GM23338 (cell line): ENCODE data around the gene NEK2. TPM values are rescaled to one million over a fixed set of nuclear protein-coding genes. Genes with fewer than 3 reads are reported as not detected.

Experiments used
- CREB1 ChIP-seq: fragments of 250-450 bp; sonication (Bioruptor Pico); IDR thresholded peaks from 2 replicates; pipeline ENCODE4 v1.5.0; 2020; ENCODE audit warnings: low read depth, mild to moderate bottlenecking, moderate library complexity
- EZH2 ChIP-seq: fragments of 200-600 bp; sonication (generic); IDR thresholded peaks from one replicate; pipeline ENCODE4 v1.8.0; 2017; ENCODE audit warnings: antibody characterized with exemption, mild to moderate bottlenecking, low read depth; ENCODE audit not compliant: unreplicated experiment
- EZH2phosphoT487 ChIP-seq: fragments of 200-600 bp; sonication (generic); IDR thresholded peaks from one replicate; pipeline ENCODE4 v1.8.1; 2018; ENCODE audit warnings: antibody characterized with exemption; ENCODE audit not compliant: unreplicated experiment
- JUNB ChIP-seq: IDR thresholded peaks from one replicate; pipeline ENCODE4 v1.6.1; 2016; ENCODE audit warnings: antibody characterized with exemption; ENCODE audit not compliant: unreplicated experiment
- POLR2AphosphoS5 ChIP-seq: IDR thresholded peaks from 2 replicates; pipeline ENCODE4 v1.6.1; 2016; ENCODE audit warnings: antibody characterized with exemption, low read depth
- REST ChIP-seq: IDR thresholded peaks from one replicate; pipeline ENCODE4 v1.6.1; 2018; ENCODE audit warnings: antibody characterized with exemption; ENCODE audit not compliant: unreplicated experiment
- STAT1 ChIP-seq: IDR thresholded peaks from one replicate; pipeline ENCODE4 v1.6.1; 2016; ENCODE audit warnings: antibody characterized with exemption; ENCODE audit not compliant: unreplicated experiment
- ZNF331 ChIP-seq: fragments of 250-450 bp; sonication (Bioruptor Pico); IDR thresholded peaks from 2 replicates; pipeline ENCODE4 v1.5.0; 2020; ENCODE audit warnings: low read depth, mild to moderate bottlenecking, moderate library complexity
- ZNF462 ChIP-seq: fragments of 250-450 bp; sonication (Bioruptor Pico); IDR thresholded peaks from 2 replicates; pipeline ENCODE4 v1.5.0; 2020; ENCODE audit warnings: mild to moderate bottlenecking, moderate library complexity
- polyA plus RNA-seq: library from polyadenylated mRNA; unstranded; fragments of >200 nt; fragmentation: Nextera tagmentation; extraction: Ambion mirVana; gene quantifications from 2 replicates; pipeline ENCODE4 v1.2.1, GENCODE V29; 2016
- total RNA-seq: library from RNA; depleted of rRNA; stranded (reverse); fragments of >200 nt; shearing (Covaris generic); gene quantifications from 2 replicates; pipeline ENCODE4 v1.2.3, GENCODE V29; 2014

The NEK2 gene
- total and polyA plus RNA-seq, 2 experiments from 2014 or later = 17.0 to 24.9 TPM

DNA sequence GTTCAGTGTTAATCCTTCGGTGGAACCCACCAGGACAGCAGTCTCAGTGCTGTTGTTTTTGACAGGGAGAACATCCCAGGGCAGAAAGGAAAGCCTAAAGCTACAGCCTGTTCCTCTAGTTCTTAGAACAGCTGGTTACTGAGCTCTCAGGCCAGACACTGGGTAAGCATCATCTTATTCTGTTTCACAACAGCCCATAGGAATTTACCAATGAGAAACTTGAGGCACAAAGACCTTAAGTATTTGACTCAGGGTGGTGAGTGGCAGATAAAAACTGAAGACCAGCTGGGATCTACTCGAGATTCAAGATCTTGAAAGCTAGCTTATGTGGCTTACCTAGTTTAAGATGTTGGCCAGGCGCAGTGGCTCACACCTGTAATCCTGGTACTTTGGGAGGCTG lies 9.4 kb upstream of the NEK2 start (continued):
- TF ChIP-seq ZNF462 (CRISPR knock-in tag) (no peak), REST (no peak), POLR2AphosphoS5 (no peak), EZH2phosphoT487 (no peak), CREB1 (no peak), ZNF331 (no peak), JUNB (no peak), STAT1 (no peak), EZH2 (no peak)
